ENCODE measurements around the gene SCMH1.

GRCh38 chr1:41174170-41174569, 67.9 kb downstream of the SCMH1 start:
- no peak for TF ChIP-seq CTCF (IDR thresholded peaks at IDR 0.05)
- no peak for TF ChIP-seq POLR2A (IDR thresholded peaks at IDR 0.05)

Data from tibial nerve (tissue), 3 donors.